Duodenal mucosa (tissue), 2 donors: ENCODE results near the gene ANKRD44.

Source experiments
- H3K27ac ChIP-seq: one replicate; pipeline ENCODE4 v1.7.0; 2013; ENCODE audit warnings: low read depth, low read length
- H3K27me3 ChIP-seq, 2 donors: one replicate each; pipeline ENCODE4 v1.7.0; 2013; ENCODE audit warnings: low read length in 2 of 2, control low read depth in 1 of 2; ENCODE audit not compliant: insufficient read depth in 2 of 2, control insufficient read depth in 1 of 2
- H3K36me3 ChIP-seq, 2 donors: one replicate each; pipeline ENCODE4 v1.7.0; 2013; ENCODE audit warnings: low read length in 2 of 2, control low read depth in 1 of 2; ENCODE audit not compliant: insufficient read depth in 2 of 2, control insufficient read depth in 1 of 2
- H3K4me1 ChIP-seq, 2 donors: one replicate each; pipeline ENCODE4 v1.7.0; 2013; ENCODE audit warnings: low read length in 2 of 2, control low read depth in 1 of 2; ENCODE audit not compliant: insufficient read depth in 2 of 2, control insufficient read depth in 1 of 2
- H3K4me3 ChIP-seq, 2 donors: one replicate each; pipeline ENCODE4 v1.7.0; 2013; ENCODE audit warnings: low read length in 2 of 2, low read depth in 1 of 2
- H3K9ac ChIP-seq, 2 donors: one replicate each; pipeline ENCODE4 v1.7.0; 2013; ENCODE audit warnings: low read length in 2 of 2, low read depth in 1 of 2
- H3K9me3 ChIP-seq, 2 donors: one replicate each; pipeline ENCODE4 v1.7.0; 2013; ENCODE audit warnings: low read length in 2 of 2, control low read depth in 1 of 2; ENCODE audit not compliant: control insufficient read depth in 1 of 2

Gene ANKRD44

GRCh38 chr2:197212344-197213262 is 98.0 kb downstream of the ANKRD44 start:
- no peak overlapping the region for H3K27ac ChIP-seq

GRCh38 chr2:197211881-197212342 is 98.7 kb downstream of the ANKRD44 start:
- no peak overlapping the region for H3K27ac ChIP-seq

More at GRCh38 chr2:197212344-197213262, 98.0 kb downstream of the ANKRD44 start:
- Histone ChIP-seq H3K36me3 (no peaks in the 10 kb centered on the region), H3K9ac (no peak overlapping the region), H3K4me3 (peak overlapping the region in 1 of 2 donors; percentile 6), H3K4me1 (peaks cover 53% of the 10 kb centered on the region in 2 donors), H3K27me3 (no peaks in the 10 kb centered on the region), H3K9me3 (no peaks in the 10 kb centered on the region)

GRCh38 chr2:197210430-197210829 is 100.2 kb downstream of the ANKRD44 start:
- Histone ChIP-seq H3K4me1 (peaks cover 51 to 56% of the 10 kb centered on the region in 2 donors), H3K27ac (peak overlapping the region; percentile 20)

More at GRCh38 chr2:197211881-197212342, 98.7 kb downstream of the ANKRD44 start:
- no peak overlapping the region for H3K9ac ChIP-seq
- no peaks in the 10 kb centered on the region for H3K36me3 ChIP-seq
- H3K27me3 ChIP-seq, result no peaks in the 10 kb centered on the region
- H3K4me1 ChIP-seq, result peaks cover 55 to 58% of the 10 kb centered on the region in 2 donors
- peak overlapping the region in 1 of 2 donors; percentile 6 for H3K4me3 ChIP-seq
- no peaks in the 10 kb centered on the region for H3K9me3 ChIP-seq

GRCh38 chr2:197209742-197210408 is 100.7 kb downstream of the ANKRD44 start:
- H3K9me3 ChIP-seq, result no peaks in the 10 kb centered on the region
- no peaks in the 10 kb centered on the region for H3K27me3 ChIP-seq
- peak overlapping the region in 1 of 2 donors; percentile 22 for H3K9ac ChIP-seq
- no peak overlapping the region for H3K4me3 ChIP-seq
- H3K36me3 ChIP-seq, result no peaks in the 10 kb centered on the region
- H3K27ac ChIP-seq, result peak overlapping the region; percentile 21
- peaks cover 53 to 57% of the 10 kb centered on the region in 2 donors for H3K4me1 ChIP-seq

More at GRCh38 chr2:197210430-197210829, 100.2 kb downstream of the ANKRD44 start:
- Histone ChIP-seq H3K9me3 (no peaks in the 10 kb centered on the region), H3K9ac (no peak overlapping the region), H3K4me3 (no peak overlapping the region), H3K27me3 (no peaks in the 10 kb centered on the region), H3K36me3 (no peaks in the 10 kb centered on the region)

- Histone ChIP-seq H3K4me3 (no peak overlapping the region), H3K9ac (peak overlapping the region in 1 of 2 donors; percentile 22), H3K9me3 (no peaks in the 10 kb centered on the region), H3K27ac (peak overlapping the region; percentile 21), H3K4me1 (peaks cover 53 to 57% of the 10 kb centered on the region in 2 donors), H3K36me3 (no peaks in the 10 kb centered on the region), H3K27me3 (no peaks in the 10 kb centered on the region)
These were observed 101.3 kb downstream of the ANKRD44 start for GRCh38 chr2:197209246-197209645.

- Histone ChIP-seq H3K4me1 (peaks cover 53 to 57% of the 10 kb centered on the region in 2 donors), H3K36me3 (no peaks in the 10 kb centered on the region), H3K27ac (no peak overlapping the region), H3K27me3 (no peaks in the 10 kb centered on the region), H3K4me3 (no peak overlapping the region), H3K9ac (peak overlapping the region in 1 of 2 donors; percentile 22), H3K9me3 (no peaks in the 10 kb centered on the region)
These were observed 101.7 kb downstream of the ANKRD44 start for GRCh38 chr2:197208841-197209240.

GRCh38 chr2:197208024-197208423 is 102.6 kb downstream of the ANKRD44 start:
- Histone ChIP-seq H3K4me1 (peaks cover 52 to 55% of the 10 kb centered on the region in 2 donors), H3K9ac (no peak overlapping the region), H3K36me3 (no peaks in the 10 kb centered on the region), H3K27ac (no peak overlapping the region), H3K4me3 (no peak overlapping the region), H3K9me3 (no peaks in the 10 kb centered on the region), H3K27me3 (no peaks in the 10 kb centered on the region)

- no peaks in the 10 kb centered on the region for H3K36me3 ChIP-seq
- no peak overlapping the region for H3K27ac ChIP-seq
- H3K4me1 ChIP-seq, result peaks cover 49 to 51% of the 10 kb centered on the region in 2 donors
- H3K27me3 ChIP-seq, result no peaks in the 10 kb centered on the region
- no peak overlapping the region for H3K4me3 ChIP-seq
- H3K9me3 ChIP-seq, result no peaks in the 10 kb centered on the region
- no peak overlapping the region for H3K9ac ChIP-seq
These were observed 103.0 kb downstream of the ANKRD44 start for GRCh38 chr2:197207598-197207997.

- Histone ChIP-seq H3K27me3 (no peaks in the 10 kb centered on the region), H3K4me3 (no peak overlapping the region), H3K9me3 (no peaks in the 10 kb centered on the region), H3K36me3 (no peaks in the 10 kb centered on the region), H3K9ac (no peak overlapping the region), H3K27ac (no peak overlapping the region), H3K4me1 (peaks cover 45 to 46% of the 10 kb centered on the region in 2 donors)
These were observed 103.5 kb downstream of the ANKRD44 start for GRCh38 chr2:197207106-197207505.
